Osteoblast (primary cell): ENCODE measurements around the gene COPS2. TPM values are rescaled to one million over a fixed set of nuclear protein-coding genes. Genes with fewer than 3 reads are reported as not detected.

Experiments used
- DNase-seq: peaks from one replicate; pipeline ENCODE4 v3.0.0; 2011; ENCODE audit warnings: low spot score, mixed read lengths; ENCODE audit not compliant: insufficient read length; ENCODE audit errors: missing footprints
- H2AFZ ChIP-seq: 2 replicates; pipeline ENCODE4 v1.6.0; 2011; ENCODE audit warnings: mild to moderate bottlenecking, low read length
- H3K27ac ChIP-seq: 2 replicates; pipeline ENCODE4 v1.5.1; 2011; ENCODE audit warnings: mild to moderate bottlenecking, low read depth, low read length, moderate library complexity
- H3K27me3 ChIP-seq: 2 replicates; pipeline ENCODE4 v1.6.0; 2012; ENCODE audit warnings: mild to moderate bottlenecking, control low read depth, inconsistent platforms, low read length, moderate library complexity; ENCODE audit not compliant: insufficient read depth
- H3K36me3 ChIP-seq: 2 replicates; pipeline ENCODE4 v1.5.1; 2011; ENCODE audit warnings: mild to moderate bottlenecking, low read length, control low read depth, moderate library complexity; ENCODE audit not compliant: insufficient read depth
- H3K4me1 ChIP-seq: 2 replicates; pipeline ENCODE4 v1.5.1; 2011; ENCODE audit warnings: mild to moderate bottlenecking, low read length, control low read depth, moderate library complexity; ENCODE audit not compliant: insufficient read depth
- H3K4me2 ChIP-seq: 2 replicates; pipeline ENCODE4 v1.6.0; 2011; ENCODE audit warnings: mild to moderate bottlenecking, low read length; ENCODE audit not compliant: insufficient read depth
- H3K4me3 ChIP-seq: fragments of 200-600 bp; sonication (generic); 3 replicates; pipeline ENCODE4 v1.5.1; 2012; ENCODE audit warnings: mild to moderate bottlenecking, low read length, inconsistent platforms; ENCODE audit not compliant: insufficient read depth
- H3K79me2 ChIP-seq: 2 replicates; pipeline ENCODE4 v1.6.0; 2012; ENCODE audit warnings: mild to moderate bottlenecking, low read length, control low read depth, inconsistent platforms; ENCODE audit not compliant: insufficient read depth
- H3K9me3 ChIP-seq: 2 replicates; pipeline ENCODE4 v1.5.1; 2011; ENCODE audit warnings: low read depth, low read length, control low read depth
- H4K20me1 ChIP-seq: 2 replicates; pipeline ENCODE4 v1.6.0; 2012; ENCODE audit warnings: mild to moderate bottlenecking, low read length, control low read depth; ENCODE audit not compliant: insufficient read depth
- CTCF ChIP-seq: IDR thresholded peaks from 2 replicates; pipeline ENCODE4 v1.5.1; 2011; ENCODE audit warnings: mild to moderate bottlenecking, low read depth, low read length, moderate library complexity; ENCODE audit errors: extremely low read depth
- total RNA-seq: library from RNA; depleted of rRNA; stranded (reverse); fragments of >200 nt; gene quantifications from 2 replicates; pipeline ENCODE4 v1.2.3, GENCODE V29; 2012

The COPS2 gene
- total RNA-seq, 1 donor = 101 TPM

GRCh38 chr15:49103002-49103401 lies 52.4 kb downstream of the COPS2 start:
- H3K9me3 ChIP-seq = no peaks in the 10 kb centered on the region
- no peak for TF ChIP-seq CTCF
- no peak overlapping the region for H3K4me3 ChIP-seq
- no peak overlapping the region for H2AFZ ChIP-seq
- no peaks in the 10 kb centered on the region for H3K79me2 ChIP-seq
- peak; percentile 83 for DNase-seq
- peaks cover 21% of the 10 kb centered on the region for H3K36me3 ChIP-seq
- peaks cover 8% of the 10 kb centered on the region for H3K4me1 ChIP-seq
- peak overlapping the region; percentile 55 for H3K27ac ChIP-seq
- no peaks in the 10 kb centered on the region for H4K20me1 ChIP-seq
- no peaks in the 10 kb centered on the region for H3K27me3 ChIP-seq
- H3K4me2 ChIP-seq = no peak overlapping the region

GRCh38 chr15:49101536-49101935 lies 53.9 kb downstream of the COPS2 start:
- H3K36me3 ChIP-seq = peaks cover 21% of the 10 kb centered on the region
- H3K4me1 ChIP-seq = peaks cover 8% of the 10 kb centered on the region
- no peak overlapping the region for H3K27ac ChIP-seq
- no peak for DNase-seq
- no peak overlapping the region for H3K4me3 ChIP-seq
- H3K27me3 ChIP-seq = no peaks in the 10 kb centered on the region
- no peak overlapping the region for H2AFZ ChIP-seq
- H3K9me3 ChIP-seq = no peaks in the 10 kb centered on the region
- no peak for TF ChIP-seq CTCF
- H4K20me1 ChIP-seq = no peaks in the 10 kb centered on the region
- H3K4me2 ChIP-seq = no peak overlapping the region
- no peaks in the 10 kb centered on the region for H3K79me2 ChIP-seq

GRCh38 chr15:49096090-49096750 lies 59.2 kb downstream of the COPS2 start:
- Histone ChIP-seq H2AFZ (no peak overlapping the region), H3K4me3 (no peak overlapping the region), H3K27ac (no peak overlapping the region), H3K9me3 (no peaks in the 10 kb centered on the region), H3K27me3 (no peaks in the 10 kb centered on the region), H3K79me2 (no peaks in the 10 kb centered on the region), H4K20me1 (no peaks in the 10 kb centered on the region), H3K4me2 (no peak overlapping the region), H3K36me3 (peaks cover 9% of the 10 kb centered on the region), H3K4me1 (no peaks in the 10 kb centered on the region)
- no peak for TF ChIP-seq CTCF
- DNase-seq = no peak

- TF ChIP-seq CTCF = no peak
- no peak for DNase-seq
These were observed 60.5 kb downstream of the COPS2 start for GRCh38 chr15:49094923-49095322.

More at GRCh38 chr15:49094923-49095322, 60.5 kb downstream of the COPS2 start:
- no peaks in the 10 kb centered on the region for H3K9me3 ChIP-seq
- no peak overlapping the region for H3K4me2 ChIP-seq
- no peaks in the 10 kb centered on the region for H3K79me2 ChIP-seq
- H3K27me3 ChIP-seq = no peaks in the 10 kb centered on the region
- no peak overlapping the region for H2AFZ ChIP-seq
- no peaks in the 10 kb centered on the region for H3K36me3 ChIP-seq
- no peak overlapping the region for H3K27ac ChIP-seq
- H3K4me3 ChIP-seq = no peak overlapping the region
- H3K4me1 ChIP-seq = no peaks in the 10 kb centered on the region
- no peaks in the 10 kb centered on the region for H4K20me1 ChIP-seq
